BJ (cell line): ENCODE measurements around the gene APBB1IP. TPM values are rescaled to one million over a fixed set of nuclear protein-coding genes. Genes with fewer than 3 reads are reported as not detected.

ENCODE experiments used
- CTCF ChIA-PET: fragments of 350-600 bp; formaldehyde crosslinking; extraction: SDS; loops from one replicate; lab custom pipeline; 2021; ENCODE audit warnings: antibody characterized with exemption, inconsistent platforms; lab: Yijun Ruan, JAX
- POLR2A ChIA-PET: fragments of 300-600 bp; sonication (Branson Sonifier 250); formaldehyde crosslinking; extraction: SDS; loops from one replicate; lab custom pipeline; 2021; ENCODE audit warnings: antibody characterized with exemption; lab: Charles Lee
- DNase-seq: peaks from one replicate; pipeline ENCODE4 v3.0.0-alpha.2; 2011; ENCODE audit warnings: low read depth
- H3K27me3 ChIP-seq: 2 replicates; pipeline ENCODE4 v1.6.0; 2011; ENCODE audit warnings: low read length; ENCODE audit not compliant: control insufficient read depth, insufficient read depth
- H3K36me3 ChIP-seq: 2 replicates; pipeline ENCODE4 v1.5.1; 2011; ENCODE audit warnings: low read length; ENCODE audit not compliant: control insufficient read depth, insufficient read depth
- H3K4me3 ChIP-seq: 2 replicates; pipeline ENCODE4 v1.5.1; 2011; ENCODE audit warnings: low read depth, mild to moderate bottlenecking, control low read depth, low read length
- CTCF ChIP-seq: IDR thresholded peaks from 2 replicates; pipeline ENCODE4 v1.5.1; 2011; ENCODE audit warnings: low read depth, mild to moderate bottlenecking, control low read depth, inconsistent platforms, low read length, moderate library complexity; ENCODE audit not compliant: insufficient read depth
- polyA plus RNA-seq: library from polyadenylated mRNA; depleted of rRNA; stranded (reverse); fragments of >200 nt; gene quantifications from 2 replicates; pipeline ENCODE4 v1.2.3, GENCODE V29; 2011

Gene APBB1IP
- polyA plus RNA-seq, 1 experiment = 4.3 TPM

GRCh38 chr10:26505491-26505890, 67.3 kb downstream of the APBB1IP start:
- no peak for DNase-seq
- Histone ChIP-seq H3K4me3 (no peak overlapping the region), H3K36me3 (peaks cover 2% of the 10 kb centered on the region; the same call in 1 of the 2 replicates), H3K27me3 (no peaks in the 10 kb centered on the region)
- CTCF ChIA-PET = no interaction called here
- TF ChIP-seq CTCF = no peak
- POLR2A ChIA-PET = no interaction called here

- ChIA-PET CTCF (interaction anchor here (0.9 kb wide), 1 partner anchor 171 kb away, joined by 5 read pairs; no protein-coding TSS in a partner anchor), POLR2A (no interaction called here)
- DNase-seq = no peak
- Histone ChIP-seq H3K36me3 (no peaks in the 10 kb centered on the region), H3K27me3 (no peaks in the 10 kb centered on the region), H3K4me3 (no peak overlapping the region)
- no peak for TF ChIP-seq CTCF
Observed at GRCh38 chr10:26506736-26507135, 68.6 kb downstream of the APBB1IP start.

- H3K4me3 ChIP-seq = no peak overlapping the region
- CTCF ChIA-PET = interaction anchor here (0.9 kb wide), 1 partner anchor 172 kb away, joined by 5 read pairs; no protein-coding TSS in a partner anchor
- H3K36me3 ChIP-seq = no peaks in the 10 kb centered on the region
- DNase-seq = no peak
- no peak for TF ChIP-seq CTCF
- POLR2A ChIA-PET = no interaction called here
- no peaks in the 10 kb centered on the region for H3K27me3 ChIP-seq
Observed at GRCh38 chr10:26507441-26507840, 69.3 kb downstream of the APBB1IP start.

GRCh38 chr10:26508016-26508415, 69.9 kb downstream of the APBB1IP start:
- POLR2A ChIA-PET = no interaction called here
- no peaks in the 10 kb centered on the region for H3K27me3 ChIP-seq
- CTCF ChIA-PET = no interaction called here
- no peak for DNase-seq
- TF ChIP-seq CTCF = no peak
- H3K36me3 ChIP-seq = no peaks in the 10 kb centered on the region
- no peak overlapping the region for H3K4me3 ChIP-seq

GRCh38 chr10:26509307-26509706, 71.2 kb downstream of the APBB1IP start:
- POLR2A ChIA-PET = no interaction called here
- CTCF ChIA-PET = no interaction called here
- Histone ChIP-seq H3K27me3 (no peaks in the 10 kb centered on the region), H3K4me3 (no peak overlapping the region), H3K36me3 (no peaks in the 10 kb centered on the region)
- TF ChIP-seq CTCF = no peak
- DNase-seq = no peak
